HG03196 (cell line): Measurements from ENCODE around the gene TMBIM4.
"Not testable (repeated sequence)": the region's sequence is repeated elsewhere in the genome, so short reads cannot be mapped to it uniquely, and the experiment has no call there.

ENCODE experiments used
- ATAC-seq: cut with Tn5 transposase; IDR thresholded peaks from one replicate; pipeline ENCODE4 v1.9.1; 2021; ENCODE audit not compliant: unreplicated experiment

TMBIM4 gene

DNA sequence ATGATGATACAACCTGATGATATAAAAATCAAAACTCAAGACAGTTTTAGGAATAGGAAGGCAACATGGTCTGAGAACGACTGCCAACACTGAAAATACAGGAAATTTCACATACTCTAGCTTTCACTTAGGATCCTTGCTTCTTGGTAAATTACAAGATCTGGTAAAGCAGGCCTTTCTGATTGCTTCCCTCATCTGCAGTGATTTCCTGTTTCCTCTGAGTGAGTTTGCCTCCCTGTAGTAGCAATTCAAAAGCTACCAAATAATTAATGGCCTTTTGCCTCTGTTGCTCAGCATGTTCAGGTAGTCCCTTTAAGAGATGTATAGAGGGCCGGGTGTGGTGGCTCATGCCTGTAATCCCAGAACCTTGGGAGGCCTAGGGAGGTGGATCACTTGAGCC lies 17.2 kb upstream of the TMBIM4 start:
- no peak for ATAC-seq

- ATAC-seq = not testable (repeated sequence)
These were observed 15.0 kb upstream of the TMBIM4 start for GRCh38 chr12:66184822-66185221.

GRCh38 chr12:66182956-66183355 lies 13.2 kb upstream of the TMBIM4 start:
- no peak for ATAC-seq

DNA sequence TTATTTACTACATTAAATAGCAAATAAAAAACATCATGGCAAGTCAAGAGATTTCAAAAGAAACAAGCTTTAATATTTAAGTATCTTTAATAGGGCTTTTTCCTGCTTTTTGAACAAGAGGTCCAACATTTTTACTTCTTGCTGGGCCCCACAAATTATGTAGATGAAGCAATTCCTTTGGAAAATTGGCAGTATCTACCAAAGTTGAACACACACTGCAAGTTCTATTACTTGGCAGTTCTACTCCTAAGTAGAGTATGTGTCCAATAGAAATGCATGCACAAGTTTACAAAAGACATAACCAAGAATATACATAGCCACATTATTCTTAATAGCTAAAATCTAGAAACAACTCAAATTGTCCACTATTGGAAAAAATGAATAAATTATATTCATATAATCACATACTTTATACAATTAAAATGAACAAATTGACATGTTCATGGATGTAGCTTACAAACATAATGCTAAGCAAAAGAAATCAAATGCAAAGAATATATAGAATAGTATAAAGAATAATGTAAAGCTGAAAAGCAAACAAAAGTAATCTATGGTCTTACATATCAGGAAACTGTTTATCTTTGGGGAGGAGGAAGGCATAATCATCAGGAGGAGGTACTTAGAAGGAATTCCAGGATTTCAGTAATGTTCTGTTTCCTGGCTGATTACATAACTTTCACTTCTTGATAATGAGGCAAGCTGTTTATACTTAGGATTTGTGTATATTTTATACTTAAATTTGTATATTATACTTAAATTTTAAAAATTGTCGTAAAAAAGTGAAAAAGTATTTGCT lies 6.5 kb upstream of the TMBIM4 start:
- no peak for ATAC-seq

GRCh38 chr12:66174391-66175325 lies 4.9 kb upstream of the TMBIM4 start:
- ATAC-seq = not testable (repeated sequence)

- ATAC-seq = no peak
These were observed 810 bp upstream of the TMBIM4 start for GRCh38 chr12:66170606-66171005.

GRCh38 chr12:66168410-66168809 lies 1.4 kb downstream of the TMBIM4 start:
- ATAC-seq = no peak

DNA sequence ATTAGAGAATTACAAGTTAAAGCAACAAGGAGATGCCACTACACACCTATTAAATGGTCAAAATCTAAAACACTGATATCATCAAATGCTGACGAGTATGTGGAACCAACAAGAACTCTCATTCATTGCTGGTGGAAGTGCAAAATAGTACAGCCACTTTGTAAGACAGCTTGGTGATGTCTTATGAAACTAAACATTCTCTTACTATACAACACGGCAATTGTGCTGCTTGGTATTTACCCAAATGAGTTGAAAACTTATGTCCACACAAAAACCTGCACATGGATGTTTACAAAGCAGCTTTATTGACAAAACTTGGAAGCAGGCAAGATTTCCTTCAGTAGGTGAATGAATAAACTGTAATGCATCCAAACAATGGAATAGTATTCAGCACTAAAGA lies 3.2 kb downstream of the TMBIM4 start:
- ATAC-seq = no peak

DNA sequence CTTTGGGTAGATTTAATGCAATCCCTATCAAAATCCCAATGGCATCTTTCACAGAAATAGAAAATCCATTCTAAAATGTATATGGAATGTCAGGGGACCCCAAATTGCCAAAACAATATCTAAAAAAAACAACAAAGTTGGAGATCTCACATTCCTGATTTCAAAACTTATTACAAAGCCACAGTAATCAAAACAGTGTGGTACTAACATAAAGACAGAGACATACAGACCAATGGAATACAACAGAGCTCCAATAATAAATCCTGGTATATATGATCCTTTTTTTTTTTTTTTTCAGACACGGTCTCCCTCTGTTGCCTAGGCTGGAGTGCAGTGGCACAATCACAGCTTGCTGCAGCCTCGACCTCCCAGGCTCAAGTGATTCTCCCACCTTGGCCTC lies 4.7 kb downstream of the TMBIM4 start:
- no peak for ATAC-seq

DNA sequence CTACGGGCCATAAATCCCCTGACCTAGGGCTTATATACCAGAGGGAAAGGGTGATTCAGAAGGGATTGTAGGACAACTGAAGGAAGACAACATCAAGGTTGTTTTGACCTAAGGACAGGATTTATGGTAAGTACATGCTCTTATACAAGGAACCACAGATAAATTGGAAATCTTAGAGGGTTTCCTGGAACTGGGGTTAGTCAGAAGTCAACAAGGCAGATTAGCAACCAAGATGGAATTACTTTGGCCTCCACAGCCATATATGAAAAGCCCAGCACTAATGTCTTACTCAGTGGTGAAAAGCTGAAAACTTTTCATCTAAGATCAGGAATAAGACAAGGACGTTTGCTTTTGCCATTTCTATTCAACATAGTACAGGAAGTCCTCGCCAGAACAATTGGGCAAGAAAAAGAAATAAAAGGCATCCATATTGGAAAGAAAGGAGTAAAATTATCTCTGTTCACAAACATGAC lies 5.4 kb downstream of the TMBIM4 start:
- no peak for ATAC-seq

DNA sequence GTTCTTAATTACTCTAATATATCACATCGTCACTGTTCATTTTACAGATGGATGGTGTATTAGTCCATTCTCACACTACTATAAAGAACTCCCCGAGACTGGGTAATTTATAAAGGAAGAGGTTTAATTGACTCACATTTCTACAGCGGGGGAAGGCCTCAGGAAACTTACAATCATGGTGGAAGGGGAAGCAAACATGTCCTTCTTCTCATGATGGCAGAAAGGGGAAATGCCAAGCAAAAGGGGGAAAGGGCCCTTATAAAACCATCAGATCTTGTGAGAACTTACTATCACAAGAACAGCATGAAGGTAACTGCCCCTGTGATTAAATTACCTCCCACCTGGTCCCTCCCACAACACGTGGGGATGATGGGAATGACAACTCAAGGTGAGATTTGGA lies 6.5 kb downstream of the TMBIM4 start:
- no peak for ATAC-seq

DNA sequence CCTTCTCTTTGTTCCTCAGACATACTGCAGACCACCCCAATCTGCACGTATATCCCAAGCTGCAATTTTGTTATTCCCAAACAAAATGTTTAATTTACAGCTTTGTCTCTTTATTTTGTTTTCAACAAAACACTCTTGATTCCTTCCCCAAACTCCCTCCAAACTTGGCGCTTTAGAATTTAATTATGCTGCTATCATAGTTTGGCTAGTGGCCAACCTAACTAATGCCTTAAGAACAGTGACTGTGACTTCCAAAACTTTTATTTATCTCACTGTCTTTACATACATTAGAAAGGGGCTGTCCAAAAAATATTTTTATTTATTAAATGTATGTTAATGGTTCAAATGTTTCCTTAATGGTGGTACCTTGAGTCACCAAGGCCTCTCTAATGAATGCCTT lies 7.1 kb downstream of the TMBIM4 start:
- ATAC-seq = no peak

GRCh38 chr12:66160704-66161103 lies 9.1 kb downstream of the TMBIM4 start:
- no peak for ATAC-seq

DNA sequence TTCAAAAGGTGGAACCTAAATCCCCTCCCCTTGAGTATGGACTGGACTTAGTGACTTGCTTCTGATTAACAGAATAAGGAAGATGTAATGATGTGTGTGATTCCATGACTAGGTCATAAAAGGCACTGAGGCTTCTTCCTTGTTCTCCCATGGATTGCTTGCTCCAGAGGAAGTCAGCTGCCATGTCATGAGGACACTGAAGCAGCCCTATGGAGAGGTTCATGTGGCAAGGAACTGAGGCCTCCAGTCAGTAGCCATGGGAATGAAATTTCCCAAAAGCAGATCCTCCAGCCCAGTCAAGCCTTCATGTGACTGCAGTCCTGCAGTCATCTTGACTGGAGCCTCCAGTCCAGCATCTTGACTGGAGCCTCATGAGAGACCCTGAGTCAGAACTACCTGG lies 10.7 kb downstream of the TMBIM4 start:
- no peak for ATAC-seq

- ATAC-seq = no peak
These were observed 13.1 kb downstream of the TMBIM4 start for GRCh38 chr12:66156654-66157053.

GRCh38 chr12:66154776-66155175 lies 15.0 kb downstream of the TMBIM4 start:
- no peak for ATAC-seq

GRCh38 chr12:66152732-66153131 lies 17.1 kb downstream of the TMBIM4 start:
- no peak for ATAC-seq

- no peak for ATAC-seq
These were observed 19.9 kb downstream of the TMBIM4 start for GRCh38 chr12:66149702-66150398.

DNA sequence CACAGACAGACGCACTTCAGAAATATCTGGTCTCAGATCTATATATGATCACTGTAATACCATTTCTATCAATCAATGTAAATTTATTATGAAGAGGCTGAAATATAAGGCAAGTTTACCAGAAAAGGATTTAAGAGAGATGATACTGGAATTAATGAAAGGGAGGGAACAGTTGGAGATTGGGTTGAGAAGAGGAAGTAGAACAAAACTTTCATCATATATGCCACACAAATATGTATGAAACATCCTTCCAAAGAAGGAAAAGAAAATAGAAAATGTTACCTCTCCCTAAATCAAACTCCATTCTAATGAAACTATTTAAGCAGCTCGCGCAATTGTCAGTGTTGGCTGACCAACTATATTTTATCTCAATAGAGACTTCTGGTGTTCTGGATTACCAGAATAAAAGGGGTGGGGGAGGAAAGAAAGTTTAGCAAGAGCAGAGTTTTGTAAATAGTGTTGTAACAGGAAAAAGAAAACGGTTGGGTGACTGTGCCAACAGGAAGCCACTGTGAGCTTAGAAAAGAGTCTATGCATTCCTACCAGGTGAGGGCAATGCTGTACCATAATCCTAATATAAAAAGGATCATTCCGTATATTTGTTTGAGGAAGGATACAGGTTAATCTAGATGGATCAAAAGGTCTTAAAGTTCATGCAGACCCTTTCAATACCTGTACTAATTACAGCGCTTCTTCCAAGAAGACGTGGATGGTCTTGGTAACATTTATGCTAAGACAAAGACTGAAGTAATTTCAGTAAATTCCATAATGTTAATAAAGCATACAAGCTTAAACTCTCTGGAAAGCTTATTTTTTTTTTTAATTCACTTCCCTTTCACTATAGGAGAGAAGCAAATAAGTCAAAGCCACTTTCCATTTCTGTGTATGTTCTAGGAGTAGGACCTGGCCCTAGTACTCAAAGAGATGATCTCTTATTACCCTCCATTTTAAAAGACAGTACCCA lies 24.7 kb downstream of the TMBIM4 start:
- ATAC-seq = no peak

- no peak for ATAC-seq
These were observed 25.9 kb downstream of the TMBIM4 start for GRCh38 chr12:66143868-66144267.
